NCI-H187 (cell line): ENCODE results near the gene SNUPN.
"Not testable (repeated sequence)": the region's sequence is repeated elsewhere in the genome, so short reads cannot be mapped to it uniquely, and the experiment has no call there.

Source experiments
- DNase-seq, 2 experiments: peaks; one replicate each; lab custom pipeline; 2025; lab: John Stamatoyannopoulos, UW

The SNUPN gene

GRCh38 chr15:75637245-75638009, 11.9 kb upstream of the SNUPN start:
- DNase-seq: no peak

GRCh38 chr15:75636026-75636425, 10.5 kb upstream of the SNUPN start:
- no peak for DNase-seq

DNA sequence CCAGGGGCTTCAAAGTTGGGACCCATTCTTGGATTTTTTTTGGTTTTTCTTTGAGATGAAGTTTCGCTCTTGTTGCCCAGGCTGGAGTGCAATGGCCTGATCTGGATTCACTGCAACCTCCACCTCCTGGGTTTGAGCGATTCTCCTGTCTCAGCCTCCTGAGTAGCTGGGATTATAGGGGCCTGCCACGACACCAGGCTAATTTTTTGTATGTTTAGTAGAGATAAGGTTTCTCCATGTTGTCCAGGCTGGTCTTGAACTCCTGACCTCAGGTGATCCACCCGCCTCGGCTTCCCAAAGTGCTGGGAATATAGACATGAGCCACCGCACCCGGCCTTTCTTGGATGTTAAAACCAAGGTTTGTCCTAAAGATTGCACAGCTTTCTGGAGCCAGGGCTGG, 8.4 kb upstream of the SNUPN start:
- DNase-seq: not testable (repeated sequence)

DNA sequence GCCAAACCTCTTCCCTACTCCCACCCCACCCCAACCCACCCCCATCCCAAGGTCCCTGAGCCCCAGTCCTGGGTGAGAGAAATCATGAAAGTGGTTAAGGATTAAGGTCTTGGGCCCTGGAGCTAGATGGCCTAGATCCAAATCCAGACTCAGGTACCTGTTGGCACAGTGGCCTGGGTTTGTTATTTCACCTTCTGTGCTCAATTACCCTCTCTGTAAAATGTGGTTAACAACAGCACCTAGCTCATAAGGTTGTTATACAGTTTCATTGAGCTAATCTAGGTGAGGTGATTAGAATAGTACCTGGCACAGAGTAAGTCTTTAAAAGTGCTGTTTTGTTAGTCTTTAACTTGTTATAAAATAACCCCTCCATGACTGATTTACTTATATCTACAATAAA, 6.4 kb upstream of the SNUPN start:
- DNase-seq: no peak

- no peak for DNase-seq
Measured at GRCh38 chr15:75622505-75622904, 3.0 kb downstream of the SNUPN start.

- no peak for DNase-seq
Measured at GRCh38 chr15:75620841-75621391, 4.6 kb downstream of the SNUPN start.

DNA sequence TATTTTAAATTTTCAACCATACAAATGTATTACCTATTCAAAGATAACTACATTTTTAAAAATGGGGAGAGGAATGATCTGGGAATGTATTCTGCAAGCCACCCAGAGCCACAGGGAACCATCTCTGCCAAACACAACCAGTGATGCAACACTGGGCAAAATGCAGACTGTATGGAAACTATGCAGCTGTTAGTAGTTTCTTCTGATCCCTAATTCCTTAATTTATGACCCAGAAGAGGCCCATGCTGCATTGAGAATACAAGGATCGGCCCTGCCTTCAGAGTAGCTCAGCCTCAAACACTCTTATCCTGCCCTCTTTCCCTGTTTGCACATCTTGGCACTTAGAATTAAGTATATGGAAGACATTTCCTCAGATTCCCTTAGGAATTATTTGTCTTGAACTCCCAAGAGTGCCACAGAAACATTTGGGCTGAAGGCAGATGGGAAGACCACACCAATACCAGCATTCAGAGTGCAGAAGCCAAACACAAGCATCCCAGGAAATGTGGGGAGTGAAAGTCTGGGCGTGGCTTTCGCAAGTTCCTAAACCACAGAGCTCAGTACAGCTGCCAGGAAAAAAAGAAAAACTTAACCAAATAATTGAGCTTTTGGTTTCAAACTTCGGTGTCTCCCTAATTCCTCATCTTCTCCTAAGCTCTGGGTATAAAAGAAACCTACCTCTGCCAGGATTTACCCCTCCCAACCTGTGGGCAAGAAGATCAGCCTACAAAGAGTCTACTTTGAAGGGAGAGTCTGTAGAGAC, 5.3 kb downstream of the SNUPN start:
- DNase-seq: no peak

- DNase-seq: no peak
Measured at GRCh38 chr15:75616766-75617165, 8.8 kb downstream of the SNUPN start.

DNA sequence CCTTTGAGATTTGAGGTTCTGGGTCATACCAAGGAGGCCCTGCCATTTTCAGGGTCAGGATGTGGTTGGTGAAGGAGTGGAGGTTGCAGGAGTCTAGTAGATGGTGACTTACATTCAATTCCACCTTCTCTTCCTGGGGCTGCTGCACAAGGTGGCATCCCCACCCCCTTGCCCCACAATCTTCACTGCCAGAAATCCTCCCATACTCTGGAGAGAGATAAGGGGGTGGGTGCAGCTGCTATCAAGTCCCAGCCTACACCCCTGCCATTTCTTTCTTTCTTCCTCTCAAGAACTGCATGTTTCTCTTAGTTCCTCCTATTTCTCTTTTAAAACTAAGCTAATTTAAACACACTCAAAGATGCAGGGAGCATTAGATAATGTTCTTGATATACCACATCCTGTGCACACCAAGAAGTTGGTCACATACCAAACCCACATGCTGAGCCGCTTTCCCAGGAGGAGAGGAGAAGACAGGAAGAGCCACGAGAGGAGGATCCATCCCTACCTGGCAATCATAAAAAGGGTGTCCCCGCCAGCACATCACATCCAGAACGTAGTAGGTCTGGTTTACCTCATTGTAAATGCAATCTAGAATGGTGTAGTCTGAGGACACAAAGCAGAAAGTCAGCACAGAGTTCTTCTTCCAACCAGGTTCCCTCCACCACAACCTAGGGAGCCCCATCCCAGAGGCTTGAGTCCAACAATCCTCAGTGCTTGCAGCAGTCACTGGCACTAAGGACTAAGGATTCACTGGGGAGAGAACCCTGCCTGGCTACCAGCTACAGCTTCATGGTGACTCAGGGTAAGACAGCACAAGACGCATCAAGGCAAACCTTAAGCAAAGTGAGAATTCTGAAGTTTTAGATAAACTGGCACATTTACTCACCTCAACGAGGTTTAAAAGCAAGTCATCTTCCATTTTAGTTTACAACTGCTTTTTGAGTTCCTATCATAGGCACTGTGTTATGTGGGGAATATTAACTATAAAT, 18.5 kb downstream of the SNUPN start:
- no peak for DNase-seq

DNA sequence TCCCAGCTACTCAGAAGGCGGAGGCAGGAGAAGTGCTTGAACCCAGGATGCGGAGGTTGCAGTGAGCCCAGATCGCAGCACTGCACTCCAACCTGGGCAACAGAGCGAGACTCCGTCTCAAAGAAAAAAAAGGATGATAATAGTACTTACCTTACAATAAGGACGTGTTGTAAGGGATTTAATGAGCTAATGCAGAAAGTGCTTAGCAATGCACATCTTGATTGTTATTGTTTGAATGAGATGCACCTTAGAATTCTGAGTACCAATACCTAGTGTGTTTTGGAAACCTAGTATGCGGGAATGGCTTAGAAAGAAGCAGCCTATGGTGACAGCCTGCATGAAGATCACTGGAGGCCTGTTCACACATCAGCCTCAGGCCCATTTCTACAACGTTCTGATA, 19.5 kb downstream of the SNUPN start:
- DNase-seq: no peak

- no peak for DNase-seq
Measured at GRCh38 chr15:75599401-75599800, 26.1 kb downstream of the SNUPN start.

DNA sequence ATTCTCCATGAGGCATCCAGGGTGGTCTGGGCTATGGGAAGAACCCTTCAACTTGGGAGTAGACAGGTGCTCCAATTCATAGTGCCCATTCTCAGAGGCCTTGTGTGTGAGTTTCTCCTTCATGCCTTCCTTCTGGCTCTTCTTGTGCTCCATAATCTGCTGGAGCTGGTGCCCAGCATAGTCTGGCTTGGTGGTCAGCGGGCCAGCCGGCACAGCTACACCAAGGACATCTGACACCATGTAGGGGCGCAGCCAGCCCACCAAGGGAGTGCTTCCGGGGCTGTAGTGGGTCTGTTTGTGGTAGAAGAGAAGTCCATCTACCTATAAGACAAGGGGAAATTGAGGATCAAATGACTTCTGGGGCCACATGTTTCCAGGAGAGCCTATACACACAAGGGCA, 27.2 kb downstream of the SNUPN start:
- DNase-seq: no peak

DNA sequence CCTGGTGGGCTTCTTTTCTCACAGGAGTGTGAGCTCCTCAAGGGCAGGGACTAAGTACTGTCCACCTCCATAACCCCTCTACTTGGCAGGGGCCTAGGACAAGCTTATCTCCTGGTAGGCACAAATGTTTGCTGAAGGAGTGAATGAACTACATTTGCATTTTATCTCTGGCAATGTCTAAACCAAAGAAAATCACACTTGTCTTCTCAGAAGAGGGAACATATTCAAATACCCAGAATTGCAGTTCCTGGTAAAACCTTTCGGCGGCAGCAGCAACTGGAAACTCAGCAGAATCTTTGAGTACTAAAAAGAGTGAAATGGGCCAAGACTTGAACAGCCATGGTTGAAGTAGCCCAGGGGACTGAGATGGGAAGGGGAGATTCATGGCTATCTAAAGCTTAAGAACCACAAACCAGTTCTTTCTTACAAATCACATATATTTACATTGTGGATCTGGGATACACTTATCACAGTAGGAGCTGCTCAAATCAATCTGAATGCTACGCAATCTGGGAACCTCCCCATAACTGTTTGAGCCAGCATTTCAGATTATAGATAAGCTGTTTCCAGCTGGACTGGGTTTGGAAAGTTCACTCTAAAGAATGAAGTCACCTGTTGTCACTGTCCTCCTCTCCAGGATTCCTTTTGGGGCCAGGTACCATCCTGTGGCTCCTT, 27.7 kb downstream of the SNUPN start:
- no peak for DNase-seq

DNA sequence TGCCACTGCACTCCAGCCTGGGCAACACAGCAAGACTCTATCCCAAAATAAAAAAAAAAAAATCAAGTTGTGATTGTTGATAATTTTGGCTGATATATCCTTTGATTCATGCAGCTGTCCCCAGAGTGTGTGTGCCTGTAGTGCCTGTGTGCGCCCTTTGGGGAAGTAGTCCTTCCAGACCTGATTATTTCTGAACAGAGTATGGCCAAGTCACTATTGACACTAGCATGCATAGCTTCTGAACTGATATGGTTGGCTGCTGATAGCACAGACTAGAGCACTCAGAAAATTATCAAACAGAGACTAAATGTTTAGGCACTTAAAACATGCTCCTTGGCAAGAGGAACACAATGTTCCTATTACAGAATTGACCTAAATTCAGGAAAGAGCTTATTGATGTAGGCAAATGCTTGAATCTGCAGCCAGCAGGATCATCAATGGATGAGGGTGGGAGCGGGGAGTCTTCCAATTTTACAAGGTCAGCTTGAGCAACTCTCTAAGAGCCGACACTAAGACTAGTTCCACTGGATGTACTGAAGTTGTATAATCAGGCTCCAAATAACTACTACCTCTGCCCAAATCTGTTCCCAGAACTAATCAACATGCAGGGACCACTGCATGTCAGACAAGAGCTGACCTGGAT, 28.7 kb downstream of the SNUPN start:
- no peak for DNase-seq

DNA sequence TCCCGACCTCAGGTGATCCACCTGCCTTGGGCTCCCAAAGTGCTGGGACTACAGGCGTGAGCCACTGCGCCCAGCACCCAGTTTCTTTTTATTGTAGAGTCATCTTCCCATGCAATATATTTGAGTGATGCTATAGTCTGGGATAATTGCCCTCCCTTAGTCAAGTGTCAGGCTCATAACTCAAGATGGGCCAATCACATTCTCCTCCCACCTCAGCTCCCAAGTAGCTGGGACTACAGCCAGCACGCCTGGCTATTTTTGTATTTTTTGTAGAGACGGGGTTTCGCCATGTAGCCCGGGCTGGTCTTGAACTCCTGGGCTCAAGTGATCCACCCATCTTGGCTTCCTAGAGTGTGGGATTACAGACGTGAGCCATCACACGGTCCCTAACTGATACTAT, 31.2 kb downstream of the SNUPN start:
- no peak for DNase-seq

- no peak for DNase-seq
Measured at GRCh38 chr15:75591655-75592364, 33.7 kb downstream of the SNUPN start.

DNA sequence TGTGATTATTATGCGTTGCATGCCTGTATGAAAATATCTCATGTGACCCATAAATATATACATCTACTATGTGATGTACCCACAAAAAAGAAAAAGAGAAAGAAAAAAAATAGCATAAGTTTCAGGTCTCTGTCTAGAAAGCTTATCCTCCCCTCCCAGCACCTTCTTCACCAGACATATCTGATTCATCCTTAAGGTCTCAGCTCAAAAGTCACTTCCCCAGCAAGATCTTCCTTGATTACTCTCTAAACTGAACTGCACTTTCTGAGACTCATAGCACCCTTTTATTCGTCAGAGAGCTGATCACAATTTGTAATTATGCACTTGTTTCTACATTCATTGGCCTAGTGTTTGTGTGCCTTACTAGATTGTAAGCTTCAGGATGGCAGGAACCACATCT, 35.3 kb downstream of the SNUPN start:
- no peak for DNase-seq

GRCh38 chr15:75589071-75589470, 36.5 kb downstream of the SNUPN start:
- DNase-seq: no peak

- not testable (repeated sequence) for DNase-seq
Measured at GRCh38 chr15:75586422-75586821, 39.1 kb downstream of the SNUPN start.

- no peak for DNase-seq
Measured at GRCh38 chr15:75584121-75584520, 41.4 kb downstream of the SNUPN start.
